H1 (cell line): Measurements from ENCODE around the gene POLRMT. TPM values are rescaled to one million over a fixed set of nuclear protein-coding genes. Genes with fewer than 3 reads are reported as not detected.

Experiments
- CTCF ChIA-PET: fragments of 300-600 bp; sonication (Branson Sonifier 250); formaldehyde crosslinking; loops from one replicate; lab custom pipeline; 2021; ENCODE audit not compliant: partially characterized antibody; lab: Charles Lee
- POLR2A ChIA-PET: fragments of 300-600 bp; sonication (Branson Sonifier 250); formaldehyde crosslinking; loops from one replicate; lab custom pipeline; 2021; ENCODE audit warnings: inconsistent platforms; ENCODE audit not compliant: partially characterized antibody; lab: Charles Lee
- DNase-seq, 2 experiments: peaks; one replicate each; pipeline versions ENCODE4 v3.0.0 to v3.0.0-alpha.2; 2010 to 2022; ENCODE audit warnings: low spot score in 2 of 2, low read depth in 1 of 2, mixed read lengths in 1 of 2
- FAIRE-seq: peaks from 2 replicates; lab custom pipeline; 2011; peaks lifted over from hg19 to GRCh38; lab: Jason Lieb, UNC
- H2AFZ ChIP-seq: 2 replicates; pipeline ENCODE4 v1.8.1; 2012; ENCODE audit warnings: low read length, inconsistent platforms
- H2AK5ac ChIP-seq: 2 replicates; pipeline ENCODE4 v1.6.1; 2013; ENCODE audit warnings: low read depth, low read length
- H2BK120ac ChIP-seq: replicated peaks from 2 replicates; pipeline ENCODE3; 2013; ENCODE audit warnings: low read depth, low read length, inconsistent platforms
- H2BK12ac ChIP-seq: 2 replicates; pipeline ENCODE4 v1.6.1; 2013; ENCODE audit warnings: low read depth, low read length
- H2BK15ac ChIP-seq: 2 replicates; pipeline ENCODE4 v1.6.1; 2013; ENCODE audit warnings: low read length
- H2BK20ac ChIP-seq: 2 replicates; pipeline ENCODE4 v1.6.1; 2013; ENCODE audit warnings: low read length
- H2BK5ac ChIP-seq: 2 replicates; pipeline ENCODE4 v1.6.1; 2013; ENCODE audit warnings: low read depth, low read length
- H3K14ac ChIP-seq: 2 replicates; pipeline ENCODE4 v1.6.1; 2013; ENCODE audit warnings: inconsistent platforms; ENCODE audit not compliant: insufficient read length
- H3K18ac ChIP-seq: 2 replicates; pipeline ENCODE4 v1.6.1; 2013; ENCODE audit warnings: low read length; ENCODE audit errors: extremely low read depth
- H3K23ac ChIP-seq: 2 replicates; pipeline ENCODE4 v1.6.1; 2013; ENCODE audit warnings: inconsistent platforms; ENCODE audit not compliant: insufficient read length
- H3K23me2 ChIP-seq: 2 replicates; pipeline ENCODE4 v1.6.1; 2013; ENCODE audit warnings: low read depth, low read length
- H3K27ac ChIP-seq: 2 replicates; pipeline ENCODE4 v1.6.1; 2011; ENCODE audit warnings: low read depth, low read length, inconsistent platforms
- H3K27me3 ChIP-seq, 4 experiments: replicated peaks in 1 of 4; 1 replicate in 1 of 4; 2 replicates in 3 of 4; pipeline versions ENCODE4 v1.6.1 to v1.8.1; 2011 to 2013; ENCODE audit warnings: low read length in 3 of 4, mild to moderate bottlenecking in 3 of 4, inconsistent platforms in 2 of 4, mixed read lengths in 2 of 4, moderate library complexity in 1 of 4; ENCODE audit not compliant: control insufficient read depth in 3 of 4, insufficient read depth in 3 of 4; ENCODE audit errors: extremely low read depth in 1 of 4
- H3K36me3 ChIP-seq, 4 experiments: 2 replicates each; pipeline versions ENCODE4 v1.6.1 to v1.8.1; 2011 to 2013; ENCODE audit warnings: mild to moderate bottlenecking in 4 of 4, low read length in 3 of 4, moderate library complexity in 2 of 4, control low read depth in 1 of 4, inconsistent platforms in 1 of 4; ENCODE audit not compliant: insufficient read depth in 4 of 4, control insufficient read depth in 2 of 4
- H3K4ac ChIP-seq: replicated peaks from 2 replicates; pipeline ENCODE3; 2013; ENCODE audit warnings: low read length, low read depth, mixed read lengths, inconsistent platforms; ENCODE audit not compliant: insufficient read length
- H3K4me1 ChIP-seq, 4 experiments: replicated peaks in 1 of 4; 1 replicate in 1 of 4; 2 replicates in 3 of 4; pipeline versions ENCODE4 v1.6.1 to v1.8.1; 2011 to 2013; ENCODE audit warnings: low read length in 3 of 4, inconsistent platforms in 2 of 4, mixed read lengths in 1 of 4; ENCODE audit not compliant: insufficient read depth in 4 of 4, control insufficient read depth in 3 of 4
- H3K4me2 ChIP-seq, 2 experiments: 2 replicates each; pipeline versions ENCODE4 v1.6.1 to v1.8.1; 2011 to 2013; ENCODE audit warnings: low read depth in 2 of 2, low read length in 2 of 2, control low read depth in 1 of 2, inconsistent platforms in 1 of 2, mild to moderate bottlenecking in 1 of 2; ENCODE audit not compliant: insufficient read depth in 1 of 2
- H3K4me3 ChIP-seq, 4 experiments: fragments of 200-600, 300-600 bp in 1 of 4; sonication (generic), shearing (Covaris generic), sonication (Bioruptor Twin) in 1 of 4; 2 replicates each; pipeline versions ENCODE4 v1.5.1 to v1.8.1; 2011 to 2016; ENCODE audit warnings: low read length in 4 of 4, low read depth in 3 of 4, control low read depth in 2 of 4, inconsistent platforms in 2 of 4, mild to moderate bottlenecking in 2 of 4, mixed read lengths in 1 of 4, moderate library complexity in 1 of 4; ENCODE audit not compliant: insufficient read depth in 2 of 4; ENCODE audit errors: extremely low read depth in 1 of 4
- H3K56ac ChIP-seq: replicated peaks from 2 replicates; pipeline ENCODE3; 2013; ENCODE audit warnings: low read depth, mild to moderate bottlenecking, mixed read lengths, low read length, inconsistent platforms; ENCODE audit not compliant: insufficient read length
- H3K79me1 ChIP-seq: 2 replicates; pipeline ENCODE4 v1.6.1; 2013; ENCODE audit warnings: low read depth, low read length, control low read depth
- H3K79me2 ChIP-seq, 2 experiments: 2 replicates each; pipeline versions ENCODE4 v1.6.1 to v1.8.1; 2012 to 2013; ENCODE audit warnings: low read length in 2 of 2, mild to moderate bottlenecking in 2 of 2, inconsistent platforms in 1 of 2; ENCODE audit not compliant: insufficient read depth in 2 of 2, control insufficient read depth in 1 of 2
- H3K9ac ChIP-seq, 4 experiments: replicated peaks in 1 of 4; 1 replicate in 1 of 4; 2 replicates in 3 of 4; pipeline versions ENCODE4 v1.6.1 to v1.8.1; 2011 to 2013; ENCODE audit warnings: low read depth in 3 of 4, low read length in 3 of 4, control low read depth in 2 of 4, mild to moderate bottlenecking in 2 of 4, moderate library complexity in 2 of 4, inconsistent platforms in 1 of 4; ENCODE audit errors: extremely low read depth in 1 of 4
- H3K9me3 ChIP-seq, 2 experiments: 2 replicates each; pipeline versions ENCODE4 v1.6.1 to v1.8.1; 2012 to 2013; ENCODE audit warnings: mild to moderate bottlenecking in 2 of 2, moderate library complexity in 2 of 2, control low read depth in 1 of 2, inconsistent platforms in 1 of 2, low read depth in 1 of 2, low read length in 1 of 2, mixed read lengths in 1 of 2; ENCODE audit not compliant: insufficient read depth in 2 of 2
- H4K20me1 ChIP-seq, 2 experiments: replicated peaks in 1 of 2; 2 replicates each; pipeline versions ENCODE3 to v1.8.1; 2011 to 2013; ENCODE audit warnings: inconsistent platforms in 2 of 2, low read length in 2 of 2, mild to moderate bottlenecking in 1 of 2; ENCODE audit not compliant: insufficient read depth in 2 of 2, control insufficient read depth in 1 of 2
- H4K5ac ChIP-seq: 2 replicates; pipeline ENCODE4 v1.6.1; 2013; ENCODE audit warnings: low read length, low read depth, mixed read lengths, inconsistent platforms; ENCODE audit not compliant: insufficient read length
- H4K8ac ChIP-seq: 2 replicates; pipeline ENCODE4 v1.8.0; 2013; ENCODE audit warnings: mild to moderate bottlenecking, moderate library complexity, low read length, inconsistent platforms; ENCODE audit not compliant: insufficient read depth; ENCODE audit errors: extremely low read depth
- H4K91ac ChIP-seq: replicated peaks from 2 replicates; pipeline ENCODE3; 2013; ENCODE audit warnings: low read length, mixed read lengths, inconsistent platforms; ENCODE audit not compliant: insufficient read length
- BCL11A ChIP-seq, 2 experiments: IDR thresholded peaks; one replicate each; pipeline ENCODE4 v1.6.1; 2011; ENCODE audit warnings: low read depth in 2 of 2, low read length in 2 of 2, mild to moderate bottlenecking in 2 of 2
- CEBPB ChIP-seq: IDR thresholded peaks from 2 replicates; pipeline ENCODE4 v1.6.1; 2012; ENCODE audit warnings: low read depth, low read length
- CTCF ChIP-seq, 3 experiments: IDR thresholded peaks; 1 replicate in 2 of 3; 2 replicates in 1 of 3; pipeline versions ENCODE4 v1.5.1 to v1.6.1; 2011; ENCODE audit warnings: low read length in 3 of 3, mild to moderate bottlenecking in 3 of 3, inconsistent platforms in 2 of 3, low read depth in 1 of 3, moderate library complexity in 1 of 3; ENCODE audit not compliant: insufficient read depth in 1 of 3; ENCODE audit errors: control extremely low read depth in 1 of 3
- GABPA ChIP-seq: IDR thresholded peaks from 2 replicates; pipeline ENCODE4 v1.6.1; 2011; ENCODE audit warnings: mild to moderate bottlenecking, low read length, moderate library complexity, borderline replicate concordance; ENCODE audit not compliant: insufficient read depth
- JUND ChIP-seq: IDR thresholded peaks from 2 replicates; pipeline ENCODE4 v1.6.1; 2011; ENCODE audit warnings: mild to moderate bottlenecking, improper control_type of control experiment, low read length
- KDM1A ChIP-seq: fragments of 200-600, 300-600 bp; sonication (generic); IDR thresholded peaks from 2 replicates; pipeline ENCODE4 v1.7.1; 2016; ENCODE audit warnings: mild to moderate bottlenecking, low read length, borderline replicate concordance
- PHF8 ChIP-seq: fragments of 200-600 bp; sonication (generic); conservative IDR thresholded peaks from 2 replicates; pipeline ENCODE4 v1.7.1; 2012; ENCODE audit warnings: low read depth, mild to moderate bottlenecking, inconsistent platforms, low read length, moderate library complexity
- POLR2AphosphoS5 ChIP-seq: IDR thresholded peaks from 2 replicates; pipeline ENCODE4 v1.6.1; 2011; ENCODE audit warnings: low read depth, low read length
- RNF2 ChIP-seq: fragments of 200-900, 300-1000 bp; sonication (generic); IDR thresholded peaks from 2 replicates; pipeline ENCODE4 v1.7.1; 2016; ENCODE audit warnings: borderline replicate concordance, low read depth, mild to moderate bottlenecking, antibody characterized with exemption, low read length; ENCODE audit not compliant: poor library complexity, severe bottlenecking; ENCODE audit errors: missing control alignments
- TAF7 ChIP-seq: optimal IDR thresholded peaks from 2 replicates; pipeline ENCODE3; 2011; ENCODE audit warnings: low read depth, mild to moderate bottlenecking, inconsistent platforms, low read length, moderate library complexity, borderline replicate concordance
- TCF12 ChIP-seq: IDR thresholded peaks from 2 replicates; pipeline ENCODE4 v1.6.1; 2011; ENCODE audit warnings: low read depth, mild to moderate bottlenecking, low read length
- WGBS, 2 experiments: shearing (Covaris generic) in 1 of 2; methylation state at CpG; one replicate each; pipeline versions ENCODE4 v1.1.6 to v1.1.7; 2013 to 2015; ENCODE audit warnings: low lambda C conversion rate in 2 of 2, mixed read lengths in 2 of 2, inconsistent platforms in 1 of 2, low coverage in 1 of 2, missing lambda C conversion rate in 1 of 2; ENCODE audit not compliant: insufficient replicate concordance in 2 of 2, insufficient coverage in 1 of 2, insufficient read length in 1 of 2; ENCODE audit errors: extremely low coverage in 1 of 2, missing lambda C conversion rate in 1 of 2; 5-methylcytosine and 5-hydroxymethylcytosine counted together
- polyA plus RNA-seq, 7 experiments: library from polyadenylated mRNA; depleted of rRNA in 3 of 7; stranded (reverse) in 5 of 7; unstranded in 2 of 7; fragments of >200 nt in 5 of 7; fragments of 200-250 nt in 2 of 7; gene quantifications; 1 replicate in 5 of 7; 2 replicates in 1 of 7; 4 replicates in 1 of 7; pipeline versions ENCODE4 v1.2.1 to v1.2.3, GENCODE V29; 2011 to 2013; ENCODE audit warnings: missing spikeins in 2 of 7, mixed read lengths in 2 of 7
- total RNA-seq: library from RNA; stranded (reverse); fragmentation: NEBNext Ultra II Directional; extraction: Animal tissue kit (Norgen Biotek cat#: 25700); gene quantifications from 2 replicates; pipeline ENCODE4 v1.2.1, GENCODE V29; 2021

The POLRMT gene
- total and polyA plus RNA-seq, 2 of the 8 experiments (the other 6 are each of a cell fraction or from before 2014, with no cell fraction given), result 93.0 to 111 TPM

GRCh38 chr19:593505-593904, 39.8 kb downstream of the POLRMT start:
- Histone ChIP-seq H4K20me1 (peaks cover 4 to 10% of the 10 kb centered on the region in 2 experiments), H2BK12ac (no peak overlapping the region), H4K5ac (no peak overlapping the region), H3K4me2 (no peak overlapping the region), H2AK5ac (no peak overlapping the region), H2AFZ (no peak overlapping the region), H3K9ac (no peak overlapping the region), H3K14ac (no peak overlapping the region), H4K8ac (no peak overlapping the region), H3K4me3 (no peak overlapping the region), H3K36me3 (peaks cover 0 to 4% (median 0%) of the 10 kb centered on the region in 4 experiments; a peak in 1 of 8 replicates), H4K91ac (no peak overlapping the region), H3K23me2 (peaks cover 2% of the 10 kb centered on the region; the same call in 1 of the 2 replicates), H2BK15ac (no peak overlapping the region), H3K18ac (no peak overlapping the region), H3K4me1 (peaks cover 0 to 3% (median 1%) of the 10 kb centered on the region in 4 experiments; a peak in 3 of 7 replicates), H3K23ac (no peak overlapping the region), H3K56ac (no peak overlapping the region), H2BK120ac (no peak overlapping the region), H3K27ac (no peak overlapping the region), H3K79me1 (no peaks in the 10 kb centered on the region), H2BK5ac (no peak overlapping the region), H3K4ac (no peak overlapping the region), H3K9me3 (no peaks in the 10 kb centered on the region), H2BK20ac (no peak overlapping the region), H3K27me3 (peaks cover 22 to 36% (median 28%) of the 10 kb centered on the region in 4 experiments), H3K79me2 (no peaks in the 10 kb centered on the region)
- POLR2A ChIA-PET, result no interaction called here
- no peak for TF ChIP-seq CTCF (IDR thresholded peaks at IDR 0.05; ENCODE audit: control extremely low read depth in 1 of 3, insufficient read depth in 1 of 3, low read depth in 1 of 3, low read length in 3 of 3)
- TF ChIP-seq TAF7, result no peak
- no peak for TF ChIP-seq TCF12
- no peak for TF ChIP-seq RNF2
- no peak for TF ChIP-seq CEBPB
- no peak for TF ChIP-seq GABPA
- no peak for TF ChIP-seq KDM1A
- TF ChIP-seq POLR2AphosphoS5, result no peak
- no peak for TF ChIP-seq BCL11A (IDR thresholded peaks at IDR 0.05; ENCODE audit: low read depth in 2 of 2, low read length in 2 of 2)
- TF ChIP-seq PHF8, result no peak
- TF ChIP-seq JUND, result no peak
- DNase-seq, result no peak
- FAIRE-seq, result no peak
- WGBS, 2 experiments, result 79% methylated on average over 9 of the region's 9 CpGs; no CpG with 5 or more reads in 1 of the 2 experiments
- CTCF ChIA-PET, result no interaction called here
